Esophagus squamous epithelium (tissue), 5 donors: ENCODE results near the gene DMAP1. TPM values are rescaled to one million over a fixed set of nuclear protein-coding genes. Genes with fewer than 3 reads are reported as not detected.

Source experiments
- DNase-seq: peaks from one replicate; lab custom pipeline; 2025; lab: John Stamatoyannopoulos, UW
- H3K27ac ChIP-seq, 4 donors: fragments of 200-600 bp; sonication (generic); one replicate each; pipeline ENCODE4 v1.5.1; 2016 to 2019; ENCODE audit warnings: mild to moderate bottlenecking in 1 of 4
- H3K27me3 ChIP-seq, 4 donors: fragments of 200-600 bp; sonication (generic); 1 replicate in 3 of 4; 2 replicates in 1 of 4; pipeline versions ENCODE4 v1.5.1 to v1.6.0; 2017 to 2021; ENCODE audit warnings: antibody characterized with exemption in 1 of 4
- H3K36me3 ChIP-seq, 3 donors: fragments of 200-600 bp; sonication (generic); one replicate each; pipeline ENCODE4 v1.5.1; 2016 to 2019
- H3K4me1 ChIP-seq, 3 donors: fragments of 200-600 bp; sonication (generic); one replicate each; pipeline ENCODE4 v1.5.1; 2017 to 2019
- H3K4me3 ChIP-seq, 4 donors: fragments of 200-600 bp; sonication (generic); 1 replicate in 3 of 4; 2 replicates in 1 of 4; pipeline ENCODE4 v1.5.1; 2016 to 2019; ENCODE audit warnings: mild to moderate bottlenecking in 2 of 4, moderate library complexity in 1 of 4
- H3K9me3 ChIP-seq, 3 donors: fragments of 200-600 bp; sonication (generic); one replicate each; pipeline ENCODE4 v1.5.1; 2016 to 2019
- POLR2A ChIP-seq, 4 donors: fragments of 450-650 bp; IDR thresholded peaks; one replicate each; pipeline ENCODE4 v1.6.1; 2017; ENCODE audit warnings: antibody characterized with exemption in 4 of 4, mild to moderate bottlenecking in 4 of 4, moderate library complexity in 3 of 4
- WGBS, 2 donors: methylation state at CpG; one replicate each; pipeline ENCODE4 v1.1.5; 2018; 5-methylcytosine and 5-hydroxymethylcytosine counted together
- intact Hi-C: fragments of 100-400 bp; cut with DNase I; formaldehyde crosslinking; loops from one replicate; pipeline ENCODE4 v1.15.0; 2022
- total RNA-seq, 4 donors: library from RNA; depleted of rRNA; stranded (reverse); fragments of >200 nt; gene quantifications; one replicate each; pipeline ENCODE4 v1.1.0, GENCODE V29; 2016
- TF ChIP-seq, protein P1 (sequence below), 6 experiments: fragments of 450-650 bp in 4 of 6; fragments of 200-600 bp in 2 of 6; sonication (generic) in 2 of 6; IDR thresholded peaks; one replicate each; pipeline ENCODE4 v1.5.1; 2016 to 2019; ENCODE audit warnings: antibody characterized with exemption in 6 of 6, mild to moderate bottlenecking in 4 of 6, moderate library complexity in 4 of 6
- donor health status: DM: yes; HTN: yes; CAD: no.

Gene DMAP1
- total RNA-seq, 4 donors from 2014 or later = 19.2 to 45.2 (median 22.0) TPM

DNA sequence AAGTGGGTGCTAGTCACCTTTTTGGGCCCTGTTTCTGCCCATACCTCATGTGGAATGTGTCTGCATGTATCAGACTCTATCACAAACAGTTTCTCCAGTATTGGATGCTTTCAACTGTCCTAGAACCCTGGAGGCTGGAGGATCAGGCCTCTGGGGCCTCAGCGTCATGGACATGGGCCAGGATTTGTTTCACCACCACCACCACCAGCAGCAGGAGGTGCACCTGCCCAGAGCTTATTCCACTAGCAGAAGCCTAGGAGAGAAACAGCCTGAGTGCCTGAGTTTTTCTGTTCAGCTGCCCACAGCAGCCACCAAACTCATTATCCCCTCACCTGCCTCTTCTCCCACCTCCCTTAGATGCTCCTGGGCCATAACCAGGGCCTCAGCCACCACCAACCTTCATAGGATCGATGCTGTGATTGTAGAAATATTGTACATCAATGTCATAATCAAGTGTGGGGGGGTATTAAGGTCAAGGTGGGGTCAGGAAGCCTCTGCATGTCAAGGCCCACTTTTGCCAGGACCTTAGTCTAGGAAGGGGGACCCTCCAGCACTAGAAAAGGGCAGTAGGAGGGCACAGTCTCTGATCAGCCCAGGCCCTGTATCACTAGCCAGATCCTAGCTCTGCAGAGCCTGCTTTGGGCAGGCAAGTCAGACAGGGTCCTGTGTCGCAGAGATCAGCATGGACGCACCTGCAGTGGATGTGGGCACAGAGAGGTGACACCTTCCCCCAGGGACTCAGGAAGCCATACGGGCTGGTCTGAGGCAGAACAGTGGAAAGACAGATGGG lies 9.3 kb downstream of the DMAP1 start:
- Histone ChIP-seq H3K4me3 (no peak overlapping the region), H3K4me1 (peaks cover 0 to 4% (median 0%) of the 10 kb centered on the region in 3 donors), H3K27ac (no peak overlapping the region), H3K27me3 (no peaks in the 10 kb centered on the region), H3K9me3 (no peaks in the 10 kb centered on the region), H3K36me3 (peaks cover 21 to 53% (median 36%) of the 10 kb centered on the region in 3 donors)
- no peak for DNase-seq
- 57 to 84% methylated on average over 2 to 4 of the region's 5 CpGs for whole genome bisulfite sequencing, 2 donors
- intact Hi-C loops = no loop called here
- TF ChIP-seq, protein P1, sequence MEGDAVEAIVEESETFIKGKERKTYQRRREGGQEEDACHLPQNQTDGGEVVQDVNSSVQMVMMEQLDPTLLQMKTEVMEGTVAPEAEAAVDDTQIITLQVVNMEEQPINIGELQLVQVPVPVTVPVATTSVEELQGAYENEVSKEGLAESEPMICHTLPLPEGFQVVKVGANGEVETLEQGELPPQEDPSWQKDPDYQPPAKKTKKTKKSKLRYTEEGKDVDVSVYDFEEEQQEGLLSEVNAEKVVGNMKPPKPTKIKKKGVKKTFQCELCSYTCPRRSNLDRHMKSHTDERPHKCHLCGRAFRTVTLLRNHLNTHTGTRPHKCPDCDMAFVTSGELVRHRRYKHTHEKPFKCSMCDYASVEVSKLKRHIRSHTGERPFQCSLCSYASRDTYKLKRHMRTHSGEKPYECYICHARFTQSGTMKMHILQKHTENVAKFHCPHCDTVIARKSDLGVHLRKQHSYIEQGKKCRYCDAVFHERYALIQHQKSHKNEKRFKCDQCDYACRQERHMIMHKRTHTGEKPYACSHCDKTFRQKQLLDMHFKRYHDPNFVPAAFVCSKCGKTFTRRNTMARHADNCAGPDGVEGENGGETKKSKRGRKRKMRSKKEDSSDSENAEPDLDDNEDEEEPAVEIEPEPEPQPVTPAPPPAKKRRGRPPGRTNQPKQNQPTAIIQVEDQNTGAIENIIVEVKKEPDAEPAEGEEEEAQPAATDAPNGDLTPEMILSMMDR (IDR thresholded peaks at IDR 0.05) = no peak
- no peak for TF ChIP-seq POLR2A (IDR thresholded peaks at IDR 0.05)

- no peak for TF ChIP-seq POLR2A (IDR thresholded peaks at IDR 0.05)
- TF ChIP-seq, protein P1 (IDR thresholded peaks at IDR 0.05) = no peak
- WGBS, 2 donors = 78 to 87% methylated on average over 11 of the region's 11 CpGs
- H3K36me3 ChIP-seq = peaks cover 20 to 49% (median 32%) of the 10 kb centered on the region in 3 donors
- DNase-seq = no peak
- H3K4me3 ChIP-seq = no peak overlapping the region
- no peaks in the 10 kb centered on the region for H3K27me3 ChIP-seq
- H3K4me1 ChIP-seq = peaks cover 0 to 5% (median 0%) of the 10 kb centered on the region in 3 donors
- intact Hi-C loops = no loop called here
- H3K9me3 ChIP-seq = no peaks in the 10 kb centered on the region
- no peak overlapping the region for H3K27ac ChIP-seq
Measured at GRCh38 chr1:44223187-44223610, 9.9 kb downstream of the DMAP1 start.

DNA sequence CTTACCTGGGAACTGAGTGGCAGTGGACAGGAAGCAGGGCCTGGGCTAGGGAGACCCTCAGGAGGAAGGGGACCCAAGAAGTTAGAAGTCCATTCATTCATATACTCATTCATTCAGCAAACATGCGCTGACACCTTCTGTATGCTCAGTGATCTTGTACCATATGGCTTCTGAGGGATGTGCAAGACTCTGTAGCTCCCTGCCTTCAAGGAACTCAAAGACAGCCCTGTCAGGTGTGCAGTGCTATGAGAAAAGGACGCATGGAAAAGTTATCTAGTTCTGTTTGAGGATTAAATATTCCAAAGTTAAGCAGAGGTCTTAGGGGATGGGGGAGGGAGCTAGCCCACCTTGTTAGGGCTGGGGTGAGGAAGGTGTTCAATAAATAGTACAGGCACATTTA lies 12.5 kb downstream of the DMAP1 start:
- H3K27ac ChIP-seq = no peak overlapping the region
- H3K4me1 ChIP-seq = peaks cover 0 to 5% (median 0%) of the 10 kb centered on the region in 3 donors
- H3K27me3 ChIP-seq = no peaks in the 10 kb centered on the region
- intact Hi-C loops = no loop called here
- no peak for DNase-seq
- H3K36me3 ChIP-seq = peaks cover 5 to 23% (median 8%) of the 10 kb centered on the region in 3 donors
- TF ChIP-seq, protein P1 (IDR thresholded peaks at IDR 0.05) = no peak
- TF ChIP-seq POLR2A (IDR thresholded peaks at IDR 0.05) = no peak
- H3K4me3 ChIP-seq = no peak overlapping the region
- no peaks in the 10 kb centered on the region for H3K9me3 ChIP-seq
- WGBS, 2 donors = 95 to 100% methylated on average over 2 of the region's 2 CpGs

DNA sequence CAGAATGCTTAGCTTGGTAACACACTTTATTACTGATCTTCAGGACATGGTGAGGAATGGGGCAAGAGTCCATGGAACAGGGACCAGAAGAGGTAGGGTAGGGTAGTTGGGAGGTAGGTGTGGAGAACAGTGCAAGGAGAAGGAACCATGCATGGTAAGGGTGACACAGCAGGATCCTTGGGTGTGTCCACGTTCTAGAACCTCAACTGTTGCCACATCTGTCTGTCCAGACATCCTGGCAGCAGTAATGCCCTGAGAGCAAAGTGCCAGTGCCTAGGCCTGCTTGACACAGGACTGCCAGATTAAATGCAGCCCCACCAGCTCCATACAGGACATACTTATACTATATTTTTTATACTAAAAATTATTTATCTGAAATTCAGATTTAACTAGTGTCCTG lies 13.9 kb downstream of the DMAP1 start:
- WGBS, 2 donors = 17 to 53% methylated on average over 1 of the region's 1 CpG
- H3K4me3 ChIP-seq = no peak overlapping the region
- DNase-seq = no peak
- H3K36me3 ChIP-seq = peaks cover 0 to 19% (median 0%) of the 10 kb centered on the region in 3 donors
- H3K4me1 ChIP-seq = peaks cover 0 to 5% (median 0%) of the 10 kb centered on the region in 3 donors
- TF ChIP-seq, protein P1 (IDR thresholded peaks at IDR 0.05) = no peak
- TF ChIP-seq POLR2A (IDR thresholded peaks at IDR 0.05) = no peak
- H3K9me3 ChIP-seq = no peaks in the 10 kb centered on the region
- H3K27me3 ChIP-seq = no peaks in the 10 kb centered on the region
- peak overlapping the region in 2 of 4 donors; percentile 30 to 43 for H3K27ac ChIP-seq
- intact Hi-C loops = no loop called here

DNA sequence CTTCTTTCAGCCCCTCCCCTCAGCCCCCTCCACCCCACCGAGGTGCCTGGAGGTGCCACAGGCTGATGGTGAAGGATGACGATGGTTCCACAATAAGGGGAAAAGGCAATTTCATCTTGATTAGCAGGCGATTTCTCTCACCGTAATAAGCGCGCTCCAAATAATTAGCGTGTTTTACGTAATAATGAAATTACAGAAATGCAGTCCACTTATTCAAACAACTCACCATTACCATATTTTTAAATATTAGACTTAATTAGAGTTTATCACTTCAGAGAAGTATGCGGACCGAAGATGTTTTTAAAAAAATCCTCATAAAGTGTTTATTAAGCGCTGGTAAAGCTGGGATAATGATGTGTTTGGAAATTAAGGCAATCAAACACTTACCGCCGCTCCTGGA lies 14.9 kb downstream of the DMAP1 start:
- Histone ChIP-seq H3K4me1 (peaks cover 0 to 5% (median 0%) of the 10 kb centered on the region in 3 donors), H3K4me3 (no peak overlapping the region), H3K27ac (no peak overlapping the region), H3K9me3 (no peaks in the 10 kb centered on the region), H3K36me3 (peaks cover 0 to 10% (median 0%) of the 10 kb centered on the region in 3 donors), H3K27me3 (no peaks in the 10 kb centered on the region)
- TF ChIP-seq POLR2A (IDR thresholded peaks at IDR 0.05) = no peak
- TF ChIP-seq, protein P1 (IDR thresholded peaks at IDR 0.05) = no peak
- intact Hi-C loops = no loop called here
- no peak for DNase-seq
- WGBS, 2 donors = 89 to 96% methylated on average over 12 to 13 of the region's 13 CpGs
